Activated CD8-positive, alpha-beta memory T cell treated with anti-CD3 and anti-CD28 coated beads, Interleukin-2, amount 50 U/mL, for 4 hours (primary cell): ENCODE data around the gene DCLK2.

Source experiments
- DNase-seq: peaks from one replicate; pipeline ENCODE4 v3.0.0-alpha.2; 2020

DCLK2 gene

GRCh38 chr4:150123087-150123486 is 44.8 kb downstream of the DCLK2 start:
- DNase-seq, result no peak

- no peak for DNase-seq
These were observed 45.8 kb downstream of the DCLK2 start for GRCh38 chr4:150123796-150124677.

GRCh38 chr4:150126201-150126863 is 48.1 kb downstream of the DCLK2 start:
- no peak for DNase-seq

GRCh38 chr4:150126864-150127203 is 48.6 kb downstream of the DCLK2 start:
- DNase-seq, result no peak

- no peak for DNase-seq
These were observed 49.5 kb downstream of the DCLK2 start for GRCh38 chr4:150127757-150128156.

GRCh38 chr4:150130933-150131332 is 52.7 kb downstream of the DCLK2 start:
- DNase-seq, result no peak

- no peak for DNase-seq
These were observed 53.5 kb downstream of the DCLK2 start for GRCh38 chr4:150131581-150132228.

- DNase-seq, result no peak
These were observed 55.4 kb downstream of the DCLK2 start for GRCh38 chr4:150133605-150134004.

GRCh38 chr4:150135134-150135772 is 57.0 kb downstream of the DCLK2 start:
- no peak for DNase-seq

GRCh38 chr4:150136036-150136435 is 57.8 kb downstream of the DCLK2 start:
- DNase-seq, result no peak

- DNase-seq, result no peak
These were observed 58.2 kb downstream of the DCLK2 start for GRCh38 chr4:150136481-150136880.

- no peak for DNase-seq
These were observed 61.1 kb downstream of the DCLK2 start for GRCh38 chr4:150139297-150139865.

GRCh38 chr4:150140774-150141400 is 62.6 kb downstream of the DCLK2 start:
- DNase-seq, result no peak

- DNase-seq, result no peak
These were observed 63.5 kb downstream of the DCLK2 start for GRCh38 chr4:150141756-150142155.

- DNase-seq, result no peak
These were observed 64.6 kb downstream of the DCLK2 start for GRCh38 chr4:150142831-150143230.

- no peak for DNase-seq
These were observed 67.1 kb downstream of the DCLK2 start for GRCh38 chr4:150145090-150145945.

GRCh38 chr4:150145946-150146340 is 67.7 kb downstream of the DCLK2 start:
- no peak for DNase-seq

- DNase-seq, result no peak
These were observed 71.1 kb downstream of the DCLK2 start for GRCh38 chr4:150149381-150149780.

GRCh38 chr4:150150629-150151062 is 72.4 kb downstream of the DCLK2 start:
- no peak for DNase-seq

GRCh38 chr4:150152766-150153165 is 74.5 kb downstream of the DCLK2 start:
- no peak for DNase-seq

GRCh38 chr4:150155391-150155790 is 77.1 kb downstream of the DCLK2 start:
- no peak for DNase-seq

- DNase-seq, result no peak
These were observed 78.3 kb downstream of the DCLK2 start for GRCh38 chr4:150156543-150156942.
